Measurements from ENCODE around the gene VIPR1.

The VIPR1 gene

DNA sequence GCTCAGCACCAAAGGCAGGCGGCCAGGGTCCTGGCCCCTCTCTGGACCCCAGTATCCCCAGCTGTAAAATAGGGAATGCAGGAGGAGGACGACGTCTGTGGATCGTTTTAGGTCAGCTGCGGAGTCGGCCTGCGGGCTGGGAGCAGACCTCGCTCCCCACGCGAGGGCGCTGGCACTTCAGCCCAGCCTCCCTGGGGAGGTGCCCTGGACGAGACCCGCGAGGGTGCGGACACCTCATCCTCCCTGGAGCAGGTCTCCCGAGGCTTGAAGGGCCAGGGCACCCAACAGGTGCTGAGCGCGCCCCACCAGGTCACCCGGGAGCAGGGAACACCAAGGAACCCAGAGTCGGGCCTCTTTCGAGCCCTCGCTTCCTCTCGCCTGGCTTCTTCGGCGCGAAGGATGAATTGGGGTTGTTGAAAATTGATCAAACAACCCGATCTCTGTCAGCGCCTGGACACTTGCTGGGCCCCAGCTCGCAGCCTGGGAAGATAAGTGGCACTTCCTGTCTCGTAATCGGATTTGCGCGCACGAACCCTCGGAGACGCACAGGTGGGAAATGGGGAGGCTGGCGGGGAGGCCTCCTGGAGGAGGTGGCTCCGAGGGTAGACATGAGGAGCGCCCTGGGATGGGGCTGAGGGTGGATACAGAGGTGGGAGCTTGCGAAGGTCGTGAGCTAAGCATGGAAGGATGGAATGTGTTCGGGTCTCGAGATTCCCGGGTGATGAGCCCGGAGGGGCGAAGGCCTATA lies 588 bp upstream of the VIPR1 start:
- Mint-ChIP-seq H3K27ac (no peak overlapping the region), H3K9me3 (ENCODE audit: low read depth) (no peaks in the 10 kb centered on the region), H3K4me1 (ENCODE audit: low read depth) (peaks cover 44% of the 10 kb centered on the region), H3K27me3 (peaks cover 12% of the 10 kb centered on the region), H3K36me3 (no peaks in the 10 kb centered on the region), H3K4me3 (peak overlapping the region; percentile 93)

DNA sequence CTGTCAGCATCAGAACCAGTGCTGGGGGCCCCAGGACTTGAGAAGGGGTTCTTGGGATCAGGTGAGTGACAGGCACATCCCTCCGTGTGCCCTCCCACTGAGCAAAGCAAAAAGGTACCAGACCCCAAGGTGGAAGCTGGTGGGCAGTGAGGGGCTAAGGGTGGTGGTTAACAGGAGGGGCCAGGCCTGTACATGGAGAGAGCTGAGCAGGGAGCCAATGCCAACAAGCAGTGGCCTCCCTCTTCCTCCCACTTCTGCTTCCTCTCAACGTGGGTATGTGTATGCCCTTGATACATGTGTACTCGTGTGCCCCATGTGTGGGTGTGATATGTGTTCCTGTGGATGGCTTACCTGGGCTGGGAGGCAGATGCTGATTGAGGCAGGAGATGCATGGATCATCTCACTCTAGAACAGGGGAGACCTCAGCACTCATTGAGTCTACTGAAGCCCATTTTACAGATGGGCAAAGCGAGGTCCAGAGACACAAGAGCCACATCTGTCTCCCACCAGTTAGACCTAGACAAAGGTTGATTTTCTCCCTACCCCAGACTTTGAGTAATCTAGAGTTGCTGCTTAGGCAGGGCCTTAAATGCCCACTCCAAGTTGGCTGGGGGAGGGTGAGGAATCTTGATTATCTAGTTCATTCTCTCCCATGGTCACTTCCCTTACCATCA lies 945 bp downstream of the VIPR1 start:
- H3K9me3 Mint-ChIP-seq (ENCODE audit: low read depth): no peaks in the 10 kb centered on the region
- peak overlapping the region; percentile 68 for H3K27ac Mint-ChIP-seq
- H3K36me3 Mint-ChIP-seq: no peaks in the 10 kb centered on the region
- H3K4me1 Mint-ChIP-seq (ENCODE audit: low read depth): peaks cover 57% of the 10 kb centered on the region
- peaks cover 12% of the 10 kb centered on the region for H3K27me3 Mint-ChIP-seq
- peak overlapping the region; percentile 86 for H3K4me3 Mint-ChIP-seq

DNA sequence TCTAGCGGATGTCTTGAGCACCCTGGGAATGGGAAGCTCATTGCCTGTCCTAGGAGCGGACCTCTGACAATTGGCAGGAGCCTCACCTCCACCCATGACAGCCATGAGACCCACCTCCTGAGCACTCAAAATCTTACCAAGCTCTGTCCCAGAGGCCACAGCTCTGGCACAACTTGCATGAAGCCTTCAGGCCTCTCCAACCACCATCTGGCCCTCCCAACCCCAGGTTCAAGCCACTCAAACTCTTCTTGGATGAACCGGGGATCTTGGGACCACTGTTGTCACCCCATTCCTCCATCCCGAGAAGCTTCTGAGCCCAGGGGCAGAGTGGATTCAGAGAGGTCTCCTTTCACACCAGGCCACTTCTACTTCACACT lies 1.5 kb downstream of the VIPR1 start:
- Mint-ChIP-seq H3K27me3 (peaks cover 12% of the 10 kb centered on the region), H3K27ac (peak overlapping the region; percentile 66), H3K36me3 (no peaks in the 10 kb centered on the region), H3K4me1 (ENCODE audit: low read depth) (peaks cover 63% of the 10 kb centered on the region), H3K4me3 (peak overlapping the region; percentile 86), H3K9me3 (ENCODE audit: low read depth) (no peaks in the 10 kb centered on the region)

DNA sequence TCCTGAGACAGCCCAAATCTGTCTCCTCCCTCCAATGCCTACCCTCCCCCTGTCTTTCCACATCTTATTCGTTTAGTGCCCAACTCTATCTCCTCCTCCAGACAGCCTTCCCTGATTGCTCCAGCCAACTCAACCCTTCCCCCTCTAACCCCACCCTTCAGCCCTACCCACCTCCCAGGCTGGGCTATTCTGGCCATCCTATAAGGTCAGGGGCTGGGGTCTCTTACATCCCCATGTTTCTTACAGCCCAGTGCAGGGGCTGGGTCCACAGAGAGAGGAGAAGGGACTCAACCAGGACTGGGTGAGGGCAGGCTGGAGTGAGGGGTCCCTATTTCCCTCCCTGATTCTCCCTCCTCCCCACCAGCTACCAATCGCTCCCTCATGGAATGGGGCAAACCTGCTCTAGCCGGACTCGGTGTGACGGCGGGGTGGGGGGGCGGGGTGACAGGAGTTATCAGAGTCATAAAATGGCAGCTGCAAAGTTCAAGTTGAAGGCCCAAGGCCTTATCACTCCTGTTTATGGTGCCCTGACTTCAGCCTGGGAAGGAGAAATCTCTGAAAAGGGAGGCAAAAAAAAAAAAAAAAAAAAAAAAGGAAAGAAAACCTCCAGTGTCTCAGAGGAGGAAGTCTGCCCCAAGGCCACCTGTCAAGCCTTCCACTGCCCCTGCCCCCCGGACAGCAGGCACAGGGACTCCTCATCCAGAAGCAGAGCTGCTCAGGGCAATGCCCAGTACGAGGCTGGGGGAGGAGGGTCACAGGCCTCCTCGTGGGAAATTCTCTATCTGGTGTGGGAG lies 2.1 kb downstream of the VIPR1 start:
- peaks cover 68% of the 10 kb centered on the region for H3K4me1 Mint-ChIP-seq (ENCODE audit: low read depth)
- H3K27me3 Mint-ChIP-seq: peaks cover 11% of the 10 kb centered on the region
- H3K27ac Mint-ChIP-seq: peak overlapping the region; percentile 66
- no peaks in the 10 kb centered on the region for H3K9me3 Mint-ChIP-seq (ENCODE audit: low read depth)
- peak overlapping the region; percentile 86 for H3K4me3 Mint-ChIP-seq
- no peaks in the 10 kb centered on the region for H3K36me3 Mint-ChIP-seq

DNA sequence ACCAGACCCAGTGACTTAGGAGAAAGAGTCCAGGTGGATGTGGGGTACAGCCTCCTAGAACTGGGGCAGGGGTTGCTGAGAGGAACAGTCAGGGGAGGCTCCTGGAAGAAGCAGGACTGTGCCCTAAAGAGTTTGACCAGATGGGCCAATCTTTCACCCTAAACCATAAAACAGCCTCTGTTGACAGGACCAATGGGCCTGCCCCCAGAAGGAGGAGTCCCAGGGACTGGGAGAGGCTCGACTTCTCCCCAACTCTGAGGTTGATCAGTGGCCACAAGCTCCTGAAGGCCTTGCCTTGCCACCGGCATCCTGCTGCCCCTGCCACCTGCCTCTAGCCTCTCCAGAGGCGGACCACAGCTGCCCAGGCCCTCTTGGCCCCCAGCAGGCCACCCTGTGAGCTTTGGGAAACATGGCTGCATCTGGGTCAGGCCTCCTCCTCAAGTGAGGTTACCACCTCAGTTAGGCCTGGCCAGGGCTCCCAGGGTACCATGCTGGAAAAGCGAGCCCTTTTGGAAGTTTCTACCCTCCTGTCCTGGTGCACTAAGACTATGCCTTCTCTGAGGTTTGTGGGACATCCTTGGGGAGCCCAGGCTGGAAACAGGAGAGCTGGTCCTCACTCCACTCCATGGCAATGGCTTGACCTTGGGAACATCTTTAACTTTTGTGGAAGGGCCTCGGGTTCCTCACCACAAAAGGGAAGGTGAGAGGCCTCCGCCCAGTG lies 2.8 kb downstream of the VIPR1 start:
- H3K4me3 Mint-ChIP-seq: no peak overlapping the region
- no peaks in the 10 kb centered on the region for H3K9me3 Mint-ChIP-seq (ENCODE audit: low read depth)
- H3K27me3 Mint-ChIP-seq: peaks cover 9% of the 10 kb centered on the region
- peak overlapping the region; percentile 66 for H3K27ac Mint-ChIP-seq
- peaks cover 72% of the 10 kb centered on the region for H3K4me1 Mint-ChIP-seq (ENCODE audit: low read depth)
- H3K36me3 Mint-ChIP-seq: no peaks in the 10 kb centered on the region

DNA sequence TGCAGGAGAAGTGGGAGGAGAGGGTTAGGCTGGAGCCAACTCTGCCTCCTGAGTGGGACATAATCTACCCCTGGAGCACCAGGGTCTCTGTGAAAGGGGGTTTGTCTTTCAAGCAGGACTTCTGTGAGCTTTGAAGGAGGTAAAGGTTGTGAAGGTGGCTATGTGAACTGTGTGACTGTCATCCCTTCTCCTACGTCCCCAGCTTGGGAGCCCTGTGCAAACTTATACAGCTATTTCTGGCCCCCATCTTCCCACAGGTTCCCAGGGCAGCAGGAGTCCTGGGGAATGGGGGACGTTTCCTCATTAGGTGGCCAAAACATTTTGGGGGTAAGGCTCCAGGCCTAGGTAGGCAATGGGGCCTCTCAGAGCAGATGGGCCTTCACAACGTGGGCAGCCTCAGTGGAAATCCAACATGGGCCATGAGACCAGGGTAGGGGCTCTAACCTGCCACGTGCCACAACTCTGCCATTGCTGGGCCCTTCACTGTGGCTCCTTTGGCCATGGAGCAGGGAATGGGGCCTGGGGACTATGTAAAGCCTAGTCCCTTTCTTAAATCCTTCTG lies 3.5 kb downstream of the VIPR1 start:
- H3K36me3 Mint-ChIP-seq: no peaks in the 10 kb centered on the region
- H3K4me3 Mint-ChIP-seq: no peak overlapping the region
- no peaks in the 10 kb centered on the region for H3K9me3 Mint-ChIP-seq (ENCODE audit: low read depth)
- peaks cover 74% of the 10 kb centered on the region for H3K4me1 Mint-ChIP-seq (ENCODE audit: low read depth)
- peak overlapping the region; percentile 66 for H3K27ac Mint-ChIP-seq
- H3K27me3 Mint-ChIP-seq: peaks cover 2% of the 10 kb centered on the region

DNA sequence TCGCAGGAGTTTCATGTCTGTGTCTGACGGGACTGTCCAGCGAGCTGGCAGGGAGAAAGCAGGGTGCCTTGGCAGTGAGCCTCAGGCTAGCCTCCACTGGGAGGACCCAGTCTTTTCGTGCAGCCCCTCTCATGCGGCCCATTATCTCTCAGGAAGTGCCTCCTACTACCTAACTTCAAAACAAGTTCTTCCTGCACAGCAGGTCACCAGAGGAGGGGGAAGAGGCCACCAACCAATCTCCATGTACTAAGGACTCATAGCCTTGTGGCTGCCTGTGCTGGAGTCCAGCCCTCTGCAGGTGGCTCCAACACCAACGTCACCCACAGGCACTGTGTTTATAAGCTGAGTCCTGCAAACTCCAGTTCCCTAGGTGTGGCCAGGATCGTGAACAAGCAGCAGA lies 4.8 kb downstream of the VIPR1 start:
- Mint-ChIP-seq H3K27ac (peak overlapping the region; percentile 74), H3K4me3 (peak overlapping the region; percentile 47)

DNA sequence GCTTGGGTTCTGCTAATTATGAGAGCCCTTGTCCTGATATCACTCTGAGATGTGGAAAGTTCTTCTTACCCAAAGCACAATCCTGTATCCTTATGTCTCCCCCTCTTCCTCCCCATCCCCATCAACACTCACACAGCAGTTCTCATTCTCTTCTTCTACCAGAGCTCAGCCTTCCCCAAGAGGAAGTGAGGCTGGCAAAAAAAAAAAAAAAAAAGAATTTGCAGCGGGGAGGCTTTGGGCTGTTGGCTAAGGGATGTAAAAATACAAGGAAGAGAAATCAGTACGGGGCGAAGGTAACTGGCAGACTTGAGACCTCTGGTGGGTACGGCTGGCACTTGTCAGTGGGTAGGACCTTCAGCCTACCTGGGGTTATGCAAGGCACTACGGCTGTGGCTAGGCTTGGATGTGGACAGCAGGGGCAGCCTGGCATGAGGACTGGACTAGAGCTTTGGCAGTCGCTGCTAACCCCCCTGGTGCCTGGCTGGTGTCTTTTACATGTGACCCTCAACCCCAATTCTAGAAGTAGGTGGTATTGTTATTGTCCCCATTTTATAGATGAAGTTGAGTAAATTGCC lies 5.4 kb downstream of the VIPR1 start:
- H3K4me1 Mint-ChIP-seq (ENCODE audit: low read depth): peaks cover 77% of the 10 kb centered on the region
- peak overlapping the region; percentile 29 for H3K27ac Mint-ChIP-seq
- peak overlapping the region; percentile 44 for H3K4me3 Mint-ChIP-seq
- H3K27me3 Mint-ChIP-seq: no peaks in the 10 kb centered on the region
- H3K9me3 Mint-ChIP-seq (ENCODE audit: low read depth): no peaks in the 10 kb centered on the region
- no peaks in the 10 kb centered on the region for H3K36me3 Mint-ChIP-seq

More for the DNA sequence above, 4.8 kb downstream of the VIPR1 start:
- H3K27me3 Mint-ChIP-seq: no peaks in the 10 kb centered on the region
- H3K36me3 Mint-ChIP-seq: no peaks in the 10 kb centered on the region
- H3K4me1 Mint-ChIP-seq (ENCODE audit: low read depth): peaks cover 79% of the 10 kb centered on the region
- H3K9me3 Mint-ChIP-seq (ENCODE audit: low read depth): no peaks in the 10 kb centered on the region

DNA sequence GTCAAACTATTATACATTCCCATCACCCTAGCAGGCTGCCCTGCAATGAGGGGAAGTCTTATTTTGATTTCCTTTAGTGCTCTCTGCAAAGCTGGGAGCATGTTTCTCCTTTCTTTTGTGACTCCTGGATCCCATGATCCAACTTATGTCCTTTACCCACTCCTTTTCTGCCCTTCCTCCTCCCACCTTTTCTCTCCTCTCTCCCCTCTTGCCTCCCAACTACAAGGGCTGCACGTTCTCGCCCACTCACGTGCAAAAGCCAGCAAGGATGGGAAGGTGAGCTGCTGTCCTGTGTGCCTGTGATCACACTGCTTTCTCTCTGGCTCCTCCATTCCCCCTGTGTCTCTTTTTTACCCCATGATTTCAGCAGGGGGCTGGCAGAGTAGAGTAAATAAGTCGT lies 6.1 kb downstream of the VIPR1 start:
- H3K27ac Mint-ChIP-seq: peak overlapping the region; percentile 17
- peaks cover 70% of the 10 kb centered on the region for H3K4me1 Mint-ChIP-seq (ENCODE audit: low read depth)
- H3K9me3 Mint-ChIP-seq (ENCODE audit: low read depth): no peaks in the 10 kb centered on the region
- no peaks in the 10 kb centered on the region for H3K27me3 Mint-ChIP-seq
- no peaks in the 10 kb centered on the region for H3K36me3 Mint-ChIP-seq
- peak overlapping the region; percentile 20 for H3K4me3 Mint-ChIP-seq

DNA sequence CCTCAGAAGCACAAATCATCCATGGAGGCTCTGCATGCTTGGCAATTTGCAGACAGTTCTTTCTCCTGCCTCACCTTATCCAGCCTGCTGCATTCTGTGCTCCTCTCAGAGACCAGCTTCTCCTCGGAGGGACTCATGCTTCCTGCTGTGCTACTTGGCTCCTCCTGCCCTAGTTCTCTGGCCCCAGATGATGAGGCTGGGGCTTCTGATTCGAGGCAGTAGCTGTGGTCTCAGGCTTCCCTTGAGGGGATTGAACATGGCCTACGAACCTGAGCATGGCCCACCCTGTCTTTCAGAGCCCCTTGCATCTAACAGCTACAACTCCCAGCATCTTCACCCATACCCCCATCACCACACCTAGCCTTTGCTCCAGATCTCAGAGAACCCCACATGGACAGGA lies 6.7 kb downstream of the VIPR1 start:
- peaks cover 66% of the 10 kb centered on the region for H3K4me1 Mint-ChIP-seq (ENCODE audit: low read depth)
- no peaks in the 10 kb centered on the region for H3K9me3 Mint-ChIP-seq (ENCODE audit: low read depth)
- no peaks in the 10 kb centered on the region for H3K27me3 Mint-ChIP-seq
- no peak overlapping the region for H3K4me3 Mint-ChIP-seq
- H3K36me3 Mint-ChIP-seq: no peaks in the 10 kb centered on the region
- H3K27ac Mint-ChIP-seq: no peak overlapping the region

DNA sequence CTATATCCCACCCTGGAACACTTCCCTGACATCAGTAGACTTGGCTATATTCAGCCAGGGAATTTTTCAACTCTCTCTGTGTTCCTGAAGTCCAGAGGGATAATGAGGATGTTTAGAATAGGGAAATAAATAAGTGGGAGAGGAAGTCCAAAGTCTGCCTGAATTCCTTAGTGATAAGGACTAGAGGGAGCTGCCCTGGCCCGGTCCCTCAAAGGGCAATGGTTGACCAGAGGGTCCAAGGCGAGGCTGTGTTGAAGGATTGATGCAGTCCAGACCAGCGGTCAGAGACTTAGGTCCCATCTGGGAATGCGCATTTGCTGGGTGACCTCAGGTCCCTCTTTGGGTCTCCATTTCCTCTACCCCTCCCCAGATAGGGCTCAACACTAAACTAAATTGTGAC lies 7.9 kb downstream of the VIPR1 start:
- Mint-ChIP-seq H3K27ac (no peak overlapping the region), H3K27me3 (no peaks in the 10 kb centered on the region), H3K36me3 (peaks cover 2% of the 10 kb centered on the region), H3K4me3 (peak overlapping the region; percentile 2), H3K4me1 (ENCODE audit: low read depth) (peaks cover 59% of the 10 kb centered on the region), H3K9me3 (ENCODE audit: low read depth) (no peaks in the 10 kb centered on the region)

DNA sequence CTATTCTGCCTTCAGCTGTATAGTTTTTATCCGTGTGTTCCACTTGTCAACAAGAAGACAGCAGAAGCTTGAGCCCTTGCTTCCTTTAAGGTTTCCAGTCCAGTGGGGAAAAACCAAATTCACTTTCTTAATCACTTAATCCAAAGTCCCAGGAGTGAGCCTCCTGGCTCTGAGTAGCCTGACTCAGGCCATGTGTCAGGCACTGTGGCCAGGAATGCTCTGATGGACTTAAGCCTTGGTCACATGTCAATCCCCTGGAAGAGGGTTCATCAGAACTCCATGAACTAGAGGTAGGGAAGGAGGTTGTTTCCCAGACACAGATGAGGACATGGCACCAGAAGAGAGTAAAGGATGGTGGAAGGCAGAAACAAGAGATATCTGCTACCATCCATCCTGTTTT lies 8.8 kb downstream of the VIPR1 start:
- no peak overlapping the region for H3K27ac Mint-ChIP-seq
- no peaks in the 10 kb centered on the region for H3K27me3 Mint-ChIP-seq
- H3K4me3 Mint-ChIP-seq: no peak overlapping the region
- H3K36me3 Mint-ChIP-seq: peaks cover 2% of the 10 kb centered on the region
- no peaks in the 10 kb centered on the region for H3K9me3 Mint-ChIP-seq (ENCODE audit: low read depth)
- peaks cover 57% of the 10 kb centered on the region for H3K4me1 Mint-ChIP-seq (ENCODE audit: low read depth)

DNA sequence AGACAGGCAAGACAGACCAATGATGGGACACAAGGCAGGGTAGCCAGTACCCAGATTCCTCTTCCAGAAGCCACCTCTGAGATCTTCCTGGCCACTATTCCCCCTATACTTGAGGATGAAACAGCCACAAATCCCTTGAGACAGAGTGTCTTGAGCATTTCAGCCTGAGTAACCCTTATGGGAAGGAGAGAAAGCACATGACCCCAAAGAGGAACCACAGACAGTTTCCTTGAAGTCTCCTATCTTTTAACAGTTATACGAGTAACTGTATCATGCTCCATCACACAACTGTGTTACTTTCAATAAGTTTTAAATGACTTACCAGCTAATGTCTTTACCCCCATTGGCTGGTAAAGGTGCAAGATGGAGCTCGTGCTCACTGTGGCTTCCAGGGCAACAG lies 9.3 kb downstream of the VIPR1 start:
- H3K27ac Mint-ChIP-seq: no peak overlapping the region
- H3K36me3 Mint-ChIP-seq: peaks cover 2% of the 10 kb centered on the region
- H3K4me3 Mint-ChIP-seq: no peak overlapping the region
- no peaks in the 10 kb centered on the region for H3K9me3 Mint-ChIP-seq (ENCODE audit: low read depth)
- no peaks in the 10 kb centered on the region for H3K27me3 Mint-ChIP-seq
- peaks cover 51% of the 10 kb centered on the region for H3K4me1 Mint-ChIP-seq (ENCODE audit: low read depth)

DNA sequence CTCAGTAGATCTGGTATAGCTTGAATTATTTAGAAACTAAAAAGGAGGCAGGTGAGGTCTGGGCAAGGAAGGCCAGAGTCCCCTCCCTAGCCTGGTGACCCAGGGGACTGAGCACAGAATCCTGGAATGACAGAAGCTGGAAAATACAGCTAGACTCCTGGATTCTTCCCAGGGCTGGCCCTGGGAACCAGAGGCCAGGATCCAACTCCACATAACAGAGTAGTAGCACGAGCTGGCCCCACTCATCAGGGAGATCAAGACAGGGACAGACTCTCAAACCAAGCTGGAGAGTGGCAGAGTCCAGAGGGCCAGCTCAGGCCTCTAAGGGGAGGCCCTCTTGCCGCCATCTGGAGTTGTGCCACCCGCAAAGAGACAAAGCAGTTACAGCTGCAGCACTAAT lies 10.7 kb downstream of the VIPR1 start:
- no peak overlapping the region for H3K4me3 Mint-ChIP-seq
- H3K4me1 Mint-ChIP-seq (ENCODE audit: low read depth): peaks cover 38% of the 10 kb centered on the region
- no peaks in the 10 kb centered on the region for H3K9me3 Mint-ChIP-seq (ENCODE audit: low read depth)
- peaks cover 2% of the 10 kb centered on the region for H3K36me3 Mint-ChIP-seq
- H3K27me3 Mint-ChIP-seq: no peaks in the 10 kb centered on the region
- H3K27ac Mint-ChIP-seq: peak overlapping the region; percentile 28

All from activated naive CD8-positive, alpha-beta T cell (primary cell).